ENCODE results near the gene CHAC1. TPM values are rescaled to one million over a fixed set of nuclear protein-coding genes. Genes with fewer than 3 reads are reported as not detected.

CHAC1 gene
- total RNA-seq, 1 donor from 2014 or later, result 10.4 TPM

DNA sequence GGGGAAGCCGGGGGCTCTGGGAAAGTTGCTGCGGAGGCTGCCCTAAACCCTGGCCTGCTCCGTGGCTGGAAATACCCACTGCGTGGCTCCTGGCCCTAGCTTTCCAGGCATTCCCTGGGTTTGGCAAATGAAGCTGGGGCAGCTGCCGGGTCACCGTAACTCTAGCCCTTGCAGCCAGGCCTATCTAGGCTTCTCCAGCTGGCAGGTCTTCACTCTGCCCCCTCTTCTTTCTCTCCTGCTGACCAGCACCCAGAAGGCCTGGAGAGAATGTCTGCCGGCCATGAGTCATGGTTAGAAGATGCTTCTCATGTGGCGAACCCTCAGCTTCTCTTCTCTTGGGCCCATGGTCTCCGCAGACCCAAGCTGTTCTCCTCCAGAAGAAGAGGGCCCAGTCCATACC is 29.7 kb upstream of the CHAC1 start:
- DNase-seq (ENCODE audit: low read depth), result peak; percentile 90

DNA sequence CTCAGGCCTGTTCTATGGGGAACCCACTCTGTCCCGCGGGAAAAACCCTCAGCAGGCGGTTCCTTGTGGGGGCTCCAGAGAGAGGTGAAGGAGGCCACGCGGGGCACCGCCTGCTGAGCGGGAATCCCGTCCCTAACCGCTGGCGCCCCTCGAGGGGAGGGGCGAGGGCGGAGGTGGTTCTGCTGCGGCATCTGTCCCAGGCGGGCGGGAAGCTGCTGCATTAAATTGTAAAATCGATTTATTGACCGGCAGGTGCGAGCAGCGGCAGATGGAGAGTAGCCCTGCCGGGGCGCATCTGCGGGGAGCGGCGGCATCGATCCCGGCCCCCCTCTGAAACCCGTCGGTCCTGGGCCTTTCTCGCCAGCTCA is 27.8 kb upstream of the CHAC1 start:
- no peak for DNase-seq (ENCODE audit: low read depth)

GRCh38 chr15:40925863-40926658 is 27.2 kb upstream of the CHAC1 start:
- peak; percentile 66 for DNase-seq (ENCODE audit: low read depth)

- DNase-seq (ENCODE audit: low read depth), result no peak
These were observed 26.4 kb upstream of the CHAC1 start for GRCh38 chr15:40926659-40927494.

DNA sequence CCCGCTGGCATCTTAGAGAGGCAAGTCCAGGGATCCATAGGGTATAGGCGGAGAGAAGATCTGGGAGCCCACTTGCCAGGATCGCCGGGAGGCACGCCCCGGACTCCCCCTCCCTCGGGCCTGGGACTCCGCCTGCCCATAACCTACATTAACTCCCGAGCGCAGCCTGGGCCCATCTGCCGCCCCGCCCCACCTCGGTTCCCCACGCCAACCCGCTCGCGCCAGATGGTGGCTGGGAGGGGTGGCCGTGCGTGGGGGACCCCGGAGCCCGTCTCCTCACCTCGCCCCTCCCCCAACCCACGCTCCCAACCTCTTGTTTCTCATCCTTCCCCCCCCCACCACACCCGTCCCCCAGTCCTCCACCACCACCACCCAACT is 25.8 kb upstream of the CHAC1 start:
- no peak for DNase-seq (ENCODE audit: low read depth)

DNA sequence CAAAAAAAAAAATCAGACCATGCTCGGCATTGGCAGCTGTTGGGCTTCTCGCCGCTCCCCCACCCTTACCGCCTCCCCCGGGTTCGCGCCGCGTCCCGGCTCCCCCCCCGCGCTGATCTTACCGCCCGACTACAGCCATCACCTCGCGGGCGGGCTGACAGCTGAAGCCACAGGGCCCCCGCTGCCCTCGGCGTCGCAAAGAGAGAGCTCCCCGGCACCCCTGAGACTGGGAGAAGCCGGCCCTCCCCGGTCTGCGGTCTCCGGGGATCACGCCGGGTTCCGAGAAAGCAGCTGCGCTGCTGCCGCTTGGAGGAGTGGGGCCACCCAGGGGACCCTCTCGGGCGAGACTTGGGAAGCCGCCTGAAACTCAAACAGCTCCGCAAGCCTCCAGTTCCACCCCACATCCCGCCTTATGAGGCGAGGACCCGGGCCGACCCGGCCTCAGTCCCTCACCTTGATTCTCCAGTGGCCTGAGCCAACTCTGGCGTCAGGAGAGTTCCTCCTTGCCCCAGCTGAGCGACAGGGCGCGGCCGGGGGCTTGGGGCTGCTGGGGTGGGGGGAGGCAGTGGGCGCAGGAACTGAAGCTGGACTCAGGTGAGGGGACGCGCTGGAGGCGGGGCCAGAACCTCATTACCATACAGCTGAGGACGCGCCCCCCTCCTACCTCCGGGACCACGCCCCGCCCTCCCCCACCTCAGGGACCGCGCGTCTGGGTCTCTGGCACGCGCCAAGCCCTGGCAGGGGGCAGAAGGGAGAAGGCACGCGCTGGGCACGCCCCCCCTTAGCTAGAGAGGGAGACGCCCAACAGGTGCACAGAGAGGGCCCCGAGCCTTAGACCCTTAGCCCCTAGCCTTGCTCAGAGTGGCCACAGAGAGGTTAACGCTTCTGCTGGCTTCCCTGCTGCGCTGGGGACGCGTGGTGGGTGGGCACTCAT is 25.1 kb upstream of the CHAC1 start:
- DNase-seq (ENCODE audit: low read depth), result peak; percentile 66

GRCh38 chr15:40928821-40929659 is 24.2 kb upstream of the CHAC1 start, which contains the start of gene DLL4:
TSS of gene DLL4 (plus strand) at chr15:40929340. CDS start at chr15:40929669, 329 bp downstream.
- DNase-seq (ENCODE audit: low read depth), result peak; percentile 37

DNA sequence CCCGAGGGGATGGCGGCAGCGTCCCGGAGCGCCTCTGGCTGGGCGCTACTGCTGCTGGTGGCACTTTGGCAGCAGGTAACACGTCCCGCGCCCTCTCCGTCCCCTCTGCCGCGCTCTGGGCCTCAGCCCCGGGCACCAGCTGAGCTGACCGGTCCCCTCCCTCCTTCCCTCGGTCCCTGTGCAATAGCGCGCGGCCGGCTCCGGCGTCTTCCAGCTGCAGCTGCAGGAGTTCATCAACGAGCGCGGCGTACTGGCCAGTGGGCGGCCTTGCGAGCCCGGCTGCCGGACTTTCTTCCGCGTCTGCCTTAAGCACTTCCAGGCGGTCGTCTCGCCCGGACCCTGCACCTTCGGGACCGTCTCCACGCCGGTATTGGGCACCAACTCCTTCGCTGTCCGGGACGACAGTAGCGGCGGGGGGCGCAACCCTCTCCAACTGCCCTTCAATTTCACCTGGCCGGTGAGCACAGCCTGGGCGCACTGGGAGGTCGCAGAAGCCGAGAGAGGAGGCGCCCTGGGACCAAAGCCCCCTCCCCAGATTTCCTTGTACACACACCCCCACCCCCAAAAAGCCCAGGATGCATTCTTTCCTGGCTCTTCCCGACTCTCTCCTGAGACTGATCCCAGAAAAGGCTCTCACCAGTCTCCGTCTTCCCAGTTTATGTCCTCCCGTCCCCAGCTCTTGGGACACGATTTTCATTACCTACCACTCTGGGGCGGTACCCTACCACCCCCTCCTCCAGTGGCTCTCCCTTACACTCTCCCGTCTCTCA is 23.4 kb upstream of the CHAC1 start:
- peak; percentile 58 for DNase-seq (ENCODE audit: low read depth)

DNA sequence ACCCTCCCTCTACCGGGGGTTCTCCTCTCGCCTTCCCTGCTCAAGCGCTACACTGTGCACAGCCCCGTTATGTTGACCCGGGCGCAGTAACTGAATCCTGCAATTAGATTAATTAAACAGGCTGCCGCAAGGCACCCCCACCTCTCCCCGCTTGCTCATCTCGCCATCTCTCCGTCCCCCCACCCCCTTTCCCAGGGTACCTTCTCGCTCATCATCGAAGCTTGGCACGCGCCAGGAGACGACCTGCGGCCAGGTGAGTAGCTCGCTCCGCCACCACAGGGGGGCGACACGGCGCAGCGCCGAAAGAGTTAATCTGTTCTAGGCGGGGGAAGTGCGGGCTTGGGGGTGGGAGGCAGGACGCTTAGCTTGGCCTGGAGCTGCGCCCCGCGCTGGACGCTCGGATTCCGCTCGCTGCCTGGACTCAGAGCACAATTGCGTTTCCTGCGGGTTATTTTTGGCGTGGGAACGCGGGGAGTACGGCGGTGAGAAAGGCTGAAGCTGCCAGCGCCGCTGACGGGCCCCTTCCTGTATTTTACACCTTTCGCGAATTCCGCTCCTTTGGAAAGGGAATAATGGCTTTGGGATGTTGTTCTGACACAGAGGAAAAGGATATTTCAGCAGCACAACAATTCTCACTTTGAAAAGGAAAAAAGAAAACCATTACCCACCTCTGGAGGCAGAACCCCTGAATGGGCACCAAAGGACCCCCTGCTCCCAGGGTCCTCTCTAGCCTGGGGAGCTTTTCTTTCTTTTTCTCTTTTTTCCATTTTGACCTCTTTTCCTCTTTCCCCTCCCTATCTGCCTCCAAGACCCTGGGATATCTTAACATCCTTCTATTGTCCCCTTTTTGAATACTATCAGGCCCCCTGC is 22.6 kb upstream of the CHAC1 start:
- DNase-seq (ENCODE audit: low read depth), result no peak

- no peak for DNase-seq (ENCODE audit: low read depth)
These were observed 21.8 kb upstream of the CHAC1 start for GRCh38 chr15:40931300-40932142.

- no peak for DNase-seq (ENCODE audit: low read depth)
These were observed 21.1 kb upstream of the CHAC1 start for GRCh38 chr15:40932156-40932555.

- no peak for DNase-seq (ENCODE audit: low read depth)
These were observed 20.4 kb upstream of the CHAC1 start for GRCh38 chr15:40932649-40933516.

- DNase-seq (ENCODE audit: low read depth), result no peak
These were observed 19.8 kb upstream of the CHAC1 start for GRCh38 chr15:40933517-40933902.

DNA sequence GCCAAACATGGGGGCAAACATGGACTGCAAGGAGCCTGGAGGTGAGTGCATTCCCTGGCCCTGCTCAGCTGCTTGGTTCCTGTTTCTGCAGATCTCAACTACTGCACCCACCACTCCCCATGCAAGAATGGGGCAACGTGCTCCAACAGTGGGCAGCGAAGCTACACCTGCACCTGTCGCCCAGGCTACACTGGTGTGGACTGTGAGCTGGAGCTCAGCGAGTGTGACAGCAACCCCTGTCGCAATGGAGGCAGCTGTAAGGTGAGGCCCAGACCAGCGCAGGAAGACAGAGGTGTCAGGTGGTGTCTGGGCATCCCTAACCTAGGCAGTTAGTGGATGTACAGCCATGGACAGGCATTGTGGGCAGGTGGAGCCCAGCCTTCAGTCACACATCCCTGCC is 18.8 kb upstream of the CHAC1 start:
- no peak for DNase-seq (ENCODE audit: low read depth)

GRCh38 chr15:40936234-40936708 is 17.0 kb upstream of the CHAC1 start:
- DNase-seq (ENCODE audit: low read depth), result no peak

All from myocyte (in vitro differentiated cells).